Activated CD4-positive, alpha-beta memory T cell treated with anti-CD3 and anti-CD28 coated beads for 36 hours (primary cell): ENCODE measurements around the gene MROH2A. TPM values are rescaled to one million over a fixed set of nuclear protein-coding genes. Genes with fewer than 3 reads are reported as not detected.

ENCODE experiments used
- CTCF ChIA-PET: fragments of 350-600 bp; sonication (Branson Sonifier 250); formaldehyde crosslinking; loops from one replicate; lab custom pipeline; 2021; ENCODE audit warnings: antibody characterized with exemption, inconsistent platforms; lab: Charles Lee
- POLR2A ChIA-PET: fragments of 350-600 bp; sonication (Branson Sonifier 250); formaldehyde crosslinking; loops from one replicate; lab custom pipeline; 2021; ENCODE audit warnings: antibody characterized with exemption; lab: Charles Lee
- DNase-seq: peaks from one replicate; pipeline ENCODE4 v3.0.0-alpha.2; 2020
- H3K27ac Mint-ChIP-seq: one replicate; pipeline ENCODE4 v1.8.0; 2021; ENCODE audit warnings: mixed read lengths
- H3K27me3 Mint-ChIP-seq: one replicate; pipeline ENCODE4 v1.8.0; 2021; ENCODE audit warnings: mixed read lengths
- H3K36me3 Mint-ChIP-seq: one replicate; pipeline ENCODE4 v1.8.0; 2021; ENCODE audit warnings: mixed read lengths
- H3K4me1 Mint-ChIP-seq: one replicate; pipeline ENCODE4 v1.8.0; 2021; ENCODE audit warnings: low read depth, mixed read lengths
- H3K4me3 Mint-ChIP-seq: one replicate; pipeline ENCODE4 v1.8.0; 2021; ENCODE audit warnings: mild to moderate bottlenecking, mixed read lengths
- H3K9me3 Mint-ChIP-seq: one replicate; pipeline ENCODE4 v1.8.0; 2021; ENCODE audit warnings: mixed read lengths
- intact Hi-C: fragments of 100-400 bp; cut with micrococcal nuclease; formaldehyde crosslinking; loops from one replicate; pipeline ENCODE4 v1.15.1; 2023
- total RNA-seq, 2 experiments: library from RNA; stranded (reverse); gene quantifications; one replicate each; pipeline ENCODE4 v1.2.3, GENCODE V29; 2021

MROH2A gene
- total RNA-seq, 2 experiments from 2014 or later, result not detected

DNA sequence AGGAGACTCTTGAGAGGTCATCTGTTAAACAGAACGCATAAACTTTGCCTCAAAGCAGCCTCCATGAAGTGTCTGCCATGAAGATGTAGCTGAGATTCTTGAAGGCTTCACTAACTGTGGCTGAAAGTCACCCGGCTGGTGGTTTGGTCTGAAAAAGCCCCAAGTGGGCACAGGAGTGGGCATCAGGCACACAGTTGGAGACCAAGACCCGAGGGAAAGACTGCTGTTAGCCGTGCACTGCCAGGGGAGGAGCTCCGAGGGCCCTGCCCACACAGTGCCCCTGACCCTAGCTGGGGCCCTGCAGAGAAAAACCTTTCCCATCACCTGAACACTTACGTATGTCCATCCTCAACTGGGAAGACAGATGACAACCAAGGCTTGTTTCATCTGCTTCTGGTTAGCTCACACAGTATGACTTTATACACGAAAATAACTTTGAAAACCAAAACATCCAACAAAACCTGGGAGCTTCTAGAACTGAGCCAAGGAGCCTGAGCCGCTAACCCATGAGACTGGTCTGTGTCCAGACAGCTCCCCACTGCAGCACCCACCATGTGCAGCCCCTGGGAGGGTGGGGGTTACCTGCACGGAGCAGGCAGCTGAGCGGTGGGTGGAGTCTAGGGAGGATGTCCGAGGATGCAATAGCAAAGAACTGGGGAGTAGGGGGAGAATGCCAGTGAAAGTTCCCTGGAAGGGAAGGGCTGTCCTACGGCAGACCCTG, 60.8 kb downstream of the MROH2A start:
- ChIA-PET POLR2A (no interaction called here), CTCF (interaction anchor here (5.7 kb wide), 1 partner anchor 19 kb away, joined by 26 read pairs; no protein-coding TSS in a partner anchor)
- Mint-ChIP-seq H3K4me3 (no peak overlapping the region), H3K36me3 (peaks cover 94% of the 10 kb centered on the region), H3K9me3 (no peaks in the 10 kb centered on the region), H3K4me1 (peaks cover 10% of the 10 kb centered on the region), H3K27me3 (no peaks in the 10 kb centered on the region), H3K27ac (no peak overlapping the region)
- DNase-seq, result no peak
- intact Hi-C loops, result no loop called here

DNA sequence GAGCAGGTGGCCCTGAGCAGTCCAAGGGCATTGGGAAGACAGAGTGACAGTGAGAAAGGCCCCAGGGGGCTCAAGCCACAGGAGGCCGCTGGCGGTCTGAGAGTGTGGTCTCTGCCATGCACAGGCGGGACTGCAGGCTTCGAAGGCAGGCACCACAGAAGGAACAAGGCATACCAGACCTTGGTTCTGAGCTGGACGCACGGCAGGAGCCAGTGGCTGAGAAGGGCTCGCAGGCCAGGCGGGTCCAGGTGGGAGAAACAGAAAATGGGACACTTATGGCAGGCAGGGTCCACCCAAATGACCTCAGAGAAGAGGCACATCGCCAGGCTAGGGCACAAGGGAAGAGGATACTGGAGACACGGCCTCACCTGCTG, 61.3 kb downstream of the MROH2A start:
- Mint-ChIP-seq H3K27ac (no peak overlapping the region), H3K27me3 (no peaks in the 10 kb centered on the region), H3K4me1 (peaks cover 10% of the 10 kb centered on the region), H3K9me3 (no peaks in the 10 kb centered on the region), H3K36me3 (peaks cover 94% of the 10 kb centered on the region), H3K4me3 (no peak overlapping the region)
- POLR2A ChIA-PET, result interaction anchor here (0.7 kb wide), 1 partner anchor 310 kb away, joined by 3 read pairs; no protein-coding TSS in a partner anchor
- intact Hi-C loops, result no loop called here
- no peak for DNase-seq
- CTCF ChIA-PET, result interaction anchor here (5.7 kb wide), 1 partner anchor 19 kb away, joined by 26 read pairs; no protein-coding TSS in a partner anchor

DNA sequence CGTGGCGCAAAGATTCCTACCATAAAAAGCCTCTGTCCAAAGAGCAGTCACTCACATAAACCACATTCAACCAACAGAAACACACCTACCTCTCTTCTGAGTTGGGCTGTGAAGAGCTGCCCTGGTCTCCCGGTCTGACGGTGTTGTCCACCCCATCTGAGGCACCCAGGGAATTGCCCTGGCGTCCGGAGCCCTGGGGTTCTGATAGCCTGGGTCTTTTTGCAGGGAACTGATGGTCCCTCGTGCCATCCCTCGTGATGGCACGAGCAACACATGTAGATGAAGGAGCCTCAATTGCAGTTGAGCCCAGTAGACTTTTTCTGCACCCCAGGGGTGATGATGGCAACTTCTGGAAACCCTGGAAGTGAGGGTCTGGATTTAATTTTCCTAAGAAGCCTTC, 62.4 kb downstream of the MROH2A start:
- H3K4me1 Mint-ChIP-seq, result peaks cover 10% of the 10 kb centered on the region
- H3K9me3 Mint-ChIP-seq, result no peaks in the 10 kb centered on the region
- ChIA-PET POLR2A (no interaction called here), CTCF (interaction anchor here (5.7 kb wide), 1 partner anchor 17 kb away, joined by 26 read pairs; no protein-coding TSS in a partner anchor)
- H3K27me3 Mint-ChIP-seq, result no peaks in the 10 kb centered on the region
- no peak overlapping the region for H3K27ac Mint-ChIP-seq
- no peak for DNase-seq
- H3K36me3 Mint-ChIP-seq, result peaks cover 97% of the 10 kb centered on the region
- intact Hi-C loops, result no loop called here
- H3K4me3 Mint-ChIP-seq, result no peak overlapping the region

DNA sequence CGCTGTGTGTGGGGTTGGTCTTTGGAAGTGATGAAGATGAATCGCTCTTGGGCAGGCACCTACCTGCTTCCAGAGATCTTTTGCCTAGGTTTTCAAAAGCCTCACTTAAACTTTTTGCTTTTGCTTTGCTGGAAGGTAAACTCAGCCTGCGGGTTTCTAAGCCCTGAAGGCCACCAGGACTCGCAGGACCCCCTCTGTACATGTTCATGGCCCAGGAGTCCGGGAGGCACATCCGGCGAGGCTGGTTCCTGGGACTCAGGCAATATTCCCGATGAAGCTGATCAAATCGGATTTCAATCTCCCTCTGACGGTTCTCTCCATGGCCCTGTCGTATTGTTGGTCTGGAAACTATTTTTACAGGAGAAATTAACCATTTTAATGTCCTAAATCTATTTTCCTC, 63.1 kb downstream of the MROH2A start:
- POLR2A ChIA-PET, result no interaction called here
- DNase-seq, result no peak
- peaks cover 10% of the 10 kb centered on the region for H3K4me1 Mint-ChIP-seq
- no peak overlapping the region for H3K4me3 Mint-ChIP-seq
- intact Hi-C loops, result no loop called here
- no peaks in the 10 kb centered on the region for H3K9me3 Mint-ChIP-seq
- peaks cover 96% of the 10 kb centered on the region for H3K36me3 Mint-ChIP-seq
- H3K27ac Mint-ChIP-seq, result no peak overlapping the region
- CTCF ChIA-PET, result interaction anchor here (5.7 kb wide), 1 partner anchor 17 kb away, joined by 26 read pairs; no protein-coding TSS in a partner anchor
- H3K27me3 Mint-ChIP-seq, result no peaks in the 10 kb centered on the region

DNA sequence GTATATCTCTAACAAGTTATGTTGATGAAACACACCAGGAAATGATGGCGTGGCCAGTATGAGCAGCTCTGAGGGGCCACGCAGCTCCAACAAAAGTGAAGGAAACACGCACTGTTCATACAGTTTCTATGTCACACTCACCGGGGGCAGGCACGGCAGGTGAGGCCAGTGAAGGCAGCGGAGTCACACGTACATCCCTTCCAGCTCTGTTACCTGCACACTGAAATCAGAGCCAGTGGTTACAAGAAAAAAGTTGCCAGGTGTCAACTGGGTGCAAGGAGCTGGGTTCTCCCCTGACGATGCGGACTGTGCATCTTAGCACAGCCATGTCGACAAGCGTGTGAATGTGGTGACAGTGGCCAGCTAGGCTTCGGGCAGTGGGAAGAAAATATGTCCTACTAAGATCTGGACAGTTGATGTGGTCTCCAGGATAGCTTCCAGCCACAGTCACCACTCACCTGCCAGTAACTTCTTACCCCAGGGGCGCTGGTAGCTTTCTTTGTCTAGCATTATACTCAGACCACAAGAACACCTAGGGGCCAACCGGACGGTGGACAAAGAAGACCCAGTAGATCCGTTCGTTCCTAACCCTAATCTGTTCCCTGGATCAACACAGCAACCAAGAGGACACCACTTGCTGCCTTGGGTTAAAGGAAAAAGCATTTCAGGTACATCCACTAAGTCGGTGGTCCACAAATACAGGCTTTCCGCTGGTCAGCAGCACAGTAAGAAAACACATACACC, 66.1 kb downstream of the MROH2A start:
- POLR2A ChIA-PET, result no interaction called here
- intact Hi-C loops, result no loop called here
- no peak for DNase-seq
- CTCF ChIA-PET, result interaction anchor here (5.7 kb wide), 1 partner anchor 14 kb away, joined by 26 read pairs; no protein-coding TSS in a partner anchor
- H3K4me3 Mint-ChIP-seq, result no peak overlapping the region
- H3K4me1 Mint-ChIP-seq, result peaks cover 3% of the 10 kb centered on the region
- no peaks in the 10 kb centered on the region for H3K9me3 Mint-ChIP-seq
- no peaks in the 10 kb centered on the region for H3K27me3 Mint-ChIP-seq
- H3K27ac Mint-ChIP-seq, result no peak overlapping the region
- H3K36me3 Mint-ChIP-seq, result peaks cover 94% of the 10 kb centered on the region

DNA sequence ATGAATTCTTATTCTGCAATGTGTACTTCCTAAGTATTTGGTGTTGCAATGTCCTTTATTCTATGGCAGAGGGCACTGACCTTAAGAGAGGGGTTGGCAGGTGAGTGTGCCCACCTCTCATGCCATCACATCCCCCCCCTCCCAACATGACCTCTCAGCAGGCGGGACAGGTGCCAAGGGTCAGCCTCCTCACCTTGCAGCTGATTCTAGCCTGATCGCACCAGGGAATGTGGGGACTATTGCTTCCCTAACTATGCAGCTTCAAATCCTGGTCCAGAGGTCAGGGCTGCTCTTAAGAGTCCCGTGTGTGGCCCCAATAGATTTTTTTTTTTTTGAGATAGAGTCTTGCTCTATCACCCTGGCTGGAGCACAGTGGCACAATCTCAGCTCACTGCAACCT, 66.7 kb downstream of the MROH2A start:
- ChIA-PET POLR2A (no interaction called here), CTCF (no interaction called here)
- no peak for DNase-seq
- Mint-ChIP-seq H3K36me3 (peaks cover 94% of the 10 kb centered on the region), H3K4me1 (peaks cover 3% of the 10 kb centered on the region), H3K4me3 (no peak overlapping the region), H3K9me3 (no peaks in the 10 kb centered on the region), H3K27me3 (no peaks in the 10 kb centered on the region), H3K27ac (no peak overlapping the region)
- intact Hi-C loops, result no loop called here

DNA sequence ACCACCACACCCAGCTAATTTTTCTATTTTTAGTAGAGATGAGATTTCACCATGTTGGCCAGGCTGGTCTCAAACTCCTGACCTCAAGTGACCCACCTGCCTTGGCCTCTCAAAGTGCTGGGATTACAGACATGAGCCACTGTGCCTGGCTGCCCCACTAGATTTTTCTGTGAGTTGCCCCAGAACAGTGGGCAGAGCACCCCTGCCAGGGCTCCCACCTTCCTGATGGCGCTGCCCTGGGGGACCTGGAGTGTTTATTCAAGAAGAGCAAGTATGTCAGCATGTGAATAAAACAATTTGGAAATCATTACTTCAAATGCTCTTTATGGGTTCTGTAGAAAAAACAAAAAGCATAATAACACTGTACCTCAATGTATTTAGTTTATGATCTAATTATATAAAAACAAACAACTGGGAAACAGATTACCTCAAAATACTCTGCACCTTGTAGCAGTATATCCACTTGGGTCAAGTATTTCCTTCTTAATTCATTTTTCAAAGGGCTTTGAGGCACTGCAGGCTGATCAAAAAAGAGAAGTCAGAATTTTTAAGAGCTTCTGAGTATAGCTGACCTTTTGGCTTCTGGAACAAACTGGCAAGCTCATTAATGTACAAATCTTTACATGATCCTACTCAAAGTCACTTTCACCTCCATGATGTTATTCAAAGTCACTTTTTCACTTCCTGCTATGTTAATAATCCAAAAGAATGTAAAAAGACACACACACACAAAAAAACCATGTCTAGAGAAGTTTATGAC, 67.4 kb downstream of the MROH2A start:
- intact Hi-C loops, result no loop called here
- H3K36me3 Mint-ChIP-seq, result peaks cover 93% of the 10 kb centered on the region
- ChIA-PET CTCF (no interaction called here), POLR2A (no interaction called here)
- no peak for DNase-seq
- H3K9me3 Mint-ChIP-seq, result no peaks in the 10 kb centered on the region
- no peaks in the 10 kb centered on the region for H3K4me1 Mint-ChIP-seq
- no peaks in the 10 kb centered on the region for H3K27me3 Mint-ChIP-seq
- H3K27ac Mint-ChIP-seq, result no peak overlapping the region
- no peak overlapping the region for H3K4me3 Mint-ChIP-seq

DNA sequence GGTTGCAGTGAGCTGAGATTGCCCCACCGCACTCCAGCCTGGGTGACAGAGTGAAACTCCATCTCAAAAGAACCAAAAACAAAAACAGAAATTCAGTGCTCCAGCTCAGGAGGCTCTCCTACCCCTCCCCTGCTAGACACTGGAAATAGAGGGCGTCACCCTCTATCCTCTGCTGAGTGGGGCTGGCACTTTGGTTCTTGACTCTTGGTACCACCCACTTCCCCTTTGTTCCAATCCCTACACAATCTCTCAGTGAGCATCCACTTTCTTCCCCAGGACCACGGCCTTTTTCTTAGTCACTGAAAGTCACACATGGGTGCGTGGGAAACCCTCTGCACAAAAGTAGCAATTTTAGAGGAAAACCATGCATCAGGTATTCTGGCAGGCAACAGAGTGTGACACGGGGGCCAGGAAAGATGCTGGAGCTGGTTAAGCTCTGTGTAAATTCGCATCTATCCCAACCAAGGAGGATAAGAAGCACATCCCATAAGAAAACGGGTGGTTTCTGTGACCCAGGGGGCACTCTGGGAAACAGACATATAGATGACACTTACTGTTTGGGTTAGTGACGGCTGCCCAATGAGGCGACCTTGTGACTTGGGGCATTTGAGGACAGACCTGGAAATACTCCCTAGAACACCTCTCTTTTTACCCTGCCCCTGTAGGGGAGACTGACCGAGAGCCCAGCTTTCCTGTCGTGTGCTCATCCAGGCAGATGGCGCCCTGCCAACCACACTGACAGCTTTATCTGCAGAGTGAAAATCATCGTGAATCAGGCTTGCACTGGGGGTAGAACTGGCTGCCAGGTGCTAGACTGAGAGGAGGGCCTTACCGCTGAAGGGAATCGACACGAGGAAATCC, 68.5 kb downstream of the MROH2A start:
- intact Hi-C loops, result no loop called here
- Mint-ChIP-seq H3K9me3 (no peaks in the 10 kb centered on the region), H3K4me1 (peaks cover under 1% of the 10 kb centered on the region), H3K27ac (no peak overlapping the region), H3K36me3 (peaks cover 91% of the 10 kb centered on the region), H3K27me3 (no peaks in the 10 kb centered on the region), H3K4me3 (no peak overlapping the region)
- POLR2A ChIA-PET, result no interaction called here
- CTCF ChIA-PET, result interaction anchor here (0.5 kb wide), 1 partner anchor 11 kb away, joined by 3 read pairs; no protein-coding TSS in a partner anchor
- DNase-seq, result no peak

DNA sequence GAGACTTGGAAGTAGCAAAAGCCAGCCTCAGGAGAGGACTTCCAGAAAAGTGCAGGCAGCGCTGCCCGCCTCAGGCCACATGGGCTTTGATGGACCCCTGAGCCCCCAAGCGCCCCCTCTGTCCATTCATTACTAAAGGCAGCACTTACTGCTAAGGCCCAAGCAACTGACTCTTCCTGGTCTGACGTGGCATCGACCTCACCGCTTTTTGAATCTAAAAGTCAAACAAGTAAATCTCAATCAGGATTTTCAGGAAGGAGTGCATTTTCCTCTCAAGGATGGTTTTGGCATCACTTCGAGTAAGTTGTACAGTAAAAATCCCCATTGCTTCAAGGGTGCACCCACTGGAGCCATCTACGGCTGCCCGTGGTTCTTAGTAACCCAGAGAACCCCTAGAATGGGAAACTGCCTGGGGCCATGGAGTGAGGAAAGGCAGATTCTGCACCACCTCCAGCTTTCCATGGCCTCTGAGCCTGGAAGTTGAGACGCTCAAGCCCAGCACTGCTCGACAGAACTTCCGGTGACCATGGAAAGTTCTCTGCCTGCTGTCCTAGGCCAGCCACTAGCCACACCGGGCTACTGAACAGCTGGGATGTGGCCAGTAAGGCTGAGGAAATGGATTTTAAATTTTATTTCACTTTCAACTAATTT, 69.2 kb downstream of the MROH2A start:
- H3K27ac Mint-ChIP-seq, result no peak overlapping the region
- no peak for DNase-seq
- no peaks in the 10 kb centered on the region for H3K27me3 Mint-ChIP-seq
- H3K4me3 Mint-ChIP-seq, result no peak overlapping the region
- peaks cover 92% of the 10 kb centered on the region for H3K36me3 Mint-ChIP-seq
- intact Hi-C loops, result no loop called here
- H3K9me3 Mint-ChIP-seq, result no peaks in the 10 kb centered on the region
- peaks cover 3% of the 10 kb centered on the region for H3K4me1 Mint-ChIP-seq
- ChIA-PET CTCF (interaction anchor here (0.5 kb wide), 1 partner anchor 10 kb away, joined by 3 read pairs; no protein-coding TSS in a partner anchor), POLR2A (no interaction called here)

DNA sequence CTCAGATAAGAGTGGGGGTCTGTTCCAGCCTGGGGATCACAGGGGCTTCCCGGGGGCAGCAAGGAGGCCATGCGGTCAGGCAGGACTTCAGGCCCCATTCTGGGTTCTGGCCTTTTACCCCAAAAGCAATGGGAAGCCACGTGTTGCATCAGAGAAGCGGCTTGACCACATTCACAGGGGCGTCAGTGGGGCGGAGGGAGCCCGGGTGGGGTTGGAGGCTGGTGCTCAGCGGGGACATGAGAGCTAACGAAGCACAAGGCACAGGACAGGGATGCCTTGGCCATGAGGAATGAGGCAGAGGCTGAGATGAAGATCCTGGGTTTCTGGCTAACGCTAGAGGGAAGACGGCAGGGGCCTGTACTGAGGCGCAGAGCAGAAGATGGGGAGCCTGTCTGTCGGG, 70.1 kb downstream of the MROH2A start:
- peaks cover 93% of the 10 kb centered on the region for H3K36me3 Mint-ChIP-seq
- no peaks in the 10 kb centered on the region for H3K9me3 Mint-ChIP-seq
- H3K4me3 Mint-ChIP-seq, result no peak overlapping the region
- intact Hi-C loops, result no loop called here
- ChIA-PET CTCF (interaction anchor here (2.2 kb wide), 1 partner anchor 10 kb away, joined by 10 read pairs; no protein-coding TSS in a partner anchor), POLR2A (no interaction called here)
- no peak overlapping the region for H3K27ac Mint-ChIP-seq
- no peaks in the 10 kb centered on the region for H3K27me3 Mint-ChIP-seq
- peaks cover 7% of the 10 kb centered on the region for H3K4me1 Mint-ChIP-seq
- no peak for DNase-seq
